H9 (cell line): Measurements from ENCODE around the gene CYFIP1. TPM values are rescaled to one million over a fixed set of nuclear protein-coding genes. Genes with fewer than 3 reads are reported as not detected.

Experiments
- DNase-seq: peaks from one replicate; pipeline ENCODE4 v3.0.0-alpha.2; 2017
- H2AFZ ChIP-seq: one replicate; pipeline ENCODE4 v1.6.1; 2013; ENCODE audit warnings: mild to moderate bottlenecking, low read length, control low read depth, moderate library complexity
- H2AK5ac ChIP-seq: 2 replicates; pipeline ENCODE4 v1.6.1; 2013; ENCODE audit warnings: low read length, control low read depth, mixed read lengths; ENCODE audit not compliant: insufficient read length
- H2BK120ac ChIP-seq: one replicate; pipeline ENCODE4 v1.6.1; 2013; ENCODE audit warnings: low read depth, mild to moderate bottlenecking, low read length, control low read depth, inconsistent platforms; ENCODE audit not compliant: poor library complexity, severe bottlenecking
- H2BK12ac ChIP-seq: 2 replicates; pipeline ENCODE4 v1.6.1; 2013; ENCODE audit warnings: low read length, control low read depth, mixed read lengths, low read depth; ENCODE audit not compliant: insufficient read length
- H2BK15ac ChIP-seq: 2 replicates; pipeline ENCODE4 v1.6.1; 2013; ENCODE audit warnings: low read depth, low read length, control low read depth
- H2BK20ac ChIP-seq: one replicate; pipeline ENCODE4 v1.6.1; 2013; ENCODE audit warnings: low read depth, mild to moderate bottlenecking, low read length, control low read depth, inconsistent platforms; ENCODE audit not compliant: poor library complexity, severe bottlenecking
- H2BK5ac ChIP-seq: 2 replicates; pipeline ENCODE4 v1.6.1; 2013; ENCODE audit warnings: low read length, control low read depth, mixed read lengths; ENCODE audit not compliant: insufficient read length
- H3K14ac ChIP-seq: 2 replicates; pipeline ENCODE4 v1.6.1; 2013; ENCODE audit warnings: low read length, control low read depth; ENCODE audit not compliant: insufficient read depth
- H3K18ac ChIP-seq: 2 replicates; pipeline ENCODE4 v1.6.1; 2013; ENCODE audit warnings: low read depth, mild to moderate bottlenecking, mixed read lengths, low read length, control low read depth; ENCODE audit not compliant: insufficient read length
- H3K23ac ChIP-seq: 2 replicates; pipeline ENCODE4 v1.6.1; 2013; ENCODE audit warnings: low read length, control low read depth, mixed read lengths, low read depth; ENCODE audit not compliant: insufficient read length
- H3K23me2 ChIP-seq: 2 replicates; pipeline ENCODE4 v1.6.1; 2013; ENCODE audit warnings: low read depth, mild to moderate bottlenecking, mixed read lengths, low read length, control low read depth; ENCODE audit not compliant: insufficient read length, poor library complexity, severe bottlenecking
- H3K27ac ChIP-seq: 2 replicates; pipeline ENCODE4 v1.5.1; 2013; ENCODE audit warnings: low read length, control low read depth, mixed read lengths, low read depth; ENCODE audit not compliant: insufficient read length
- H3K27me3 ChIP-seq: 2 replicates; pipeline ENCODE4 v1.6.1; 2013; ENCODE audit warnings: low read length, control low read depth, inconsistent platforms; ENCODE audit not compliant: insufficient read depth
- H3K4ac ChIP-seq: 2 replicates; pipeline ENCODE4 v1.6.1; 2013; ENCODE audit warnings: low read depth, mild to moderate bottlenecking, control low read depth, inconsistent platforms, low read length, moderate library complexity
- H3K4me1 ChIP-seq: 2 replicates; pipeline ENCODE4 v1.6.1; 2013; ENCODE audit warnings: low read length, control low read depth, inconsistent platforms; ENCODE audit not compliant: insufficient read depth
- H3K4me2 ChIP-seq: 2 replicates; pipeline ENCODE4 v1.6.1; 2013; ENCODE audit warnings: low read length, control low read depth, mixed read lengths; ENCODE audit not compliant: insufficient read length, insufficient read depth
- H3K56ac ChIP-seq: 2 replicates; pipeline ENCODE4 v1.6.1; 2013; ENCODE audit warnings: low read depth, mild to moderate bottlenecking, mixed read lengths, low read length, control low read depth; ENCODE audit not compliant: insufficient read length
- H3K79me1 ChIP-seq: 2 replicates; pipeline ENCODE4 v1.6.1; 2013; ENCODE audit warnings: low read depth, mild to moderate bottlenecking, moderate library complexity, low read length, control low read depth, inconsistent platforms; ENCODE audit not compliant: insufficient read depth, poor library complexity, severe bottlenecking
- H3K79me2 ChIP-seq: 2 replicates; pipeline ENCODE4 v1.6.1; 2013; ENCODE audit warnings: low read length, control low read depth, inconsistent platforms; ENCODE audit not compliant: insufficient read depth
- H3K9ac ChIP-seq: 2 replicates; pipeline ENCODE4 v1.6.1; 2013; ENCODE audit warnings: low read length, control low read depth, mixed read lengths; ENCODE audit not compliant: insufficient read length; ENCODE audit errors: extremely low read depth
- H3K9me3 ChIP-seq: one replicate; pipeline ENCODE4 v1.6.1; 2013; ENCODE audit warnings: low read depth, low read length, inconsistent platforms; ENCODE audit not compliant: control insufficient read depth
- H3T11ph ChIP-seq: one replicate; pipeline ENCODE4 v1.6.1; 2013; ENCODE audit warnings: mild to moderate bottlenecking, low read length, control low read depth, inconsistent platforms
- H4K20me1 ChIP-seq: one replicate; pipeline ENCODE4 v1.6.1; 2013; ENCODE audit not compliant: control insufficient read depth, insufficient read length, insufficient read depth
- H4K5ac ChIP-seq: 2 replicates; pipeline ENCODE4 v1.6.1; 2013; ENCODE audit warnings: low read depth, mild to moderate bottlenecking, mixed read lengths, low read length, control low read depth; ENCODE audit not compliant: insufficient read length
- H4K8ac ChIP-seq: replicated peaks from 2 replicates; pipeline ENCODE4 v1.6.1; 2013; ENCODE audit warnings: low read length, control low read depth, mixed read lengths, low read depth; ENCODE audit not compliant: insufficient read length
- H4K91ac ChIP-seq: 2 replicates; pipeline ENCODE4 v1.6.1; 2013; ENCODE audit warnings: low read depth, mild to moderate bottlenecking, moderate library complexity, mixed read lengths, low read length, control low read depth; ENCODE audit not compliant: insufficient read length
- H3K27ac Mint-ChIP-seq, 3 experiments: 2 replicates in 2 of 3; 3 replicates in 1 of 3; pipeline ENCODE4 v1.8.0; 2020 to 2021; ENCODE audit warnings: mixed read lengths in 3 of 3, mild to moderate bottlenecking in 1 of 3, moderate library complexity in 1 of 3
- H3K27me3 Mint-ChIP-seq: 2 replicates; pipeline ENCODE4 v1.8.0; 2021; ENCODE audit warnings: low read depth, mild to moderate bottlenecking, moderate library complexity, mixed read lengths
- H3K36me3 Mint-ChIP-seq, 3 experiments: 2 replicates in 2 of 3; 3 replicates in 1 of 3; pipeline ENCODE4 v1.8.0; 2020 to 2021; ENCODE audit warnings: low read depth in 3 of 3, mixed read lengths in 3 of 3; ENCODE audit not compliant: insufficient read depth in 1 of 3
- H3K4me1 Mint-ChIP-seq, 2 experiments: 2 replicates each; pipeline ENCODE4 v1.8.0; 2020; ENCODE audit warnings: mixed read lengths in 2 of 2
- H3K4me3 Mint-ChIP-seq, 2 experiments: 2 replicates in 1 of 2; 3 replicates in 1 of 2; pipeline ENCODE4 v1.8.0; 2020 to 2021; ENCODE audit warnings: mild to moderate bottlenecking in 2 of 2, mixed read lengths in 2 of 2, moderate library complexity in 1 of 2
- H3K9me3 Mint-ChIP-seq, 2 experiments: 2 replicates in 1 of 2; 3 replicates in 1 of 2; pipeline ENCODE4 v1.8.0; 2020; ENCODE audit warnings: mild to moderate bottlenecking in 2 of 2, mixed read lengths in 2 of 2, moderate library complexity in 1 of 2
- CTCF ChIP-seq: fragments of 200-600 bp; sonication (generic); conservative IDR thresholded peaks from 3 replicates; pipeline ENCODE4 v1.8.0; 2021; ENCODE audit warnings: antibody characterized with exemption, mild to moderate bottlenecking
- WGBS: extraction: QIAGEN DNeasy Blood & Tissue Kit; methylation state at CpG from one replicate; pipeline ENCODE4 v1.1.7; 2013; ENCODE audit warnings: missing lambda C conversion rate, low lambda C conversion rate, mixed read lengths; ENCODE audit not compliant: insufficient read length; ENCODE audit errors: extremely low coverage; 5-methylcytosine and 5-hydroxymethylcytosine counted together
- total RNA-seq: library from RNA; stranded (reverse); gene quantifications from 2 replicates; pipeline ENCODE4 v1.2.1, GENCODE V29; 2021

CYFIP1 gene
- total RNA-seq, 1 experiment from 2014 or later = 71.2 TPM

- no peak overlapping the region for H4K5ac ChIP-seq
- H4K8ac ChIP-seq = no peak overlapping the region
- H3K79me2 ChIP-seq = no peaks in the 10 kb centered on the region
- H3K4me2 ChIP-seq = no peak overlapping the region
- no peaks in the 10 kb centered on the region for H3K4me1 ChIP-seq
- no peaks in the 10 kb centered on the region for H3K79me1 ChIP-seq
- H3K27me3 Mint-ChIP-seq = no peaks in the 10 kb centered on the region
- H3K23ac ChIP-seq = no peak overlapping the region
- H2AFZ ChIP-seq = no peak overlapping the region
- no peak overlapping the region for H3K4me3 Mint-ChIP-seq
- H2BK12ac ChIP-seq = no peak overlapping the region
- H3K9ac ChIP-seq = no peak overlapping the region
- H4K91ac ChIP-seq = no peak overlapping the region
- H2AK5ac ChIP-seq = no peak overlapping the region
- TF ChIP-seq CTCF = no peak
- H3T11ph ChIP-seq = no peak overlapping the region
- no peaks in the 10 kb centered on the region for H4K20me1 ChIP-seq
- H3K56ac ChIP-seq = no peak overlapping the region
- H3K9me3 Mint-ChIP-seq = no peaks in the 10 kb centered on the region; a peak in 1 of 5 replicates
- no peak overlapping the region for H2BK20ac ChIP-seq
- no peaks in the 10 kb centered on the region for H3K4me1 Mint-ChIP-seq
- H2BK15ac ChIP-seq = no peak overlapping the region
- no peaks in the 10 kb centered on the region for H3K9me3 ChIP-seq
- H2BK5ac ChIP-seq = no peak overlapping the region
- no peak for DNase-seq
- no peaks in the 10 kb centered on the region for H3K23me2 ChIP-seq
- H3K27me3 ChIP-seq = no peaks in the 10 kb centered on the region
- H3K4ac ChIP-seq = no peak overlapping the region
- no CpG with 5 or more reads among the region's 9 CpGs for WGBS
- no peak overlapping the region for H3K27ac ChIP-seq
- H3K36me3 Mint-ChIP-seq = peaks cover 9 to 26% (median 17%) of the 10 kb centered on the region in 3 experiments; a peak in 6 of 7 replicates
- no peak overlapping the region for H2BK120ac ChIP-seq
- H3K27ac Mint-ChIP-seq = peak overlapping the region in 1 of 3 experiments; percentile 32; a peak in 1 of 7 replicates
- H3K18ac ChIP-seq = no peak overlapping the region
- no peak overlapping the region for H3K14ac ChIP-seq
Observed at GRCh38 chr15:22892333-22892732, 87.8 kb downstream of the CYFIP1 start.
